Activated T-helper 1 cell treated with anti-CD3 and anti-CD28 coated beads, Interleukin-12 subunit alpha, Interleukin-12 subunit beta, Interleukin-2, Interleukin-4 antibody, amounts not matched to agents 30 ng/mL and 10 ng/mL and 1 ng/mL, durations not matched to agents 14 hours and 24 hours and 36 hours (primary cell): ENCODE measurements around the gene PRAMEF5. TPM values are rescaled to one million over a fixed set of nuclear protein-coding genes. Genes with fewer than 3 reads are reported as not detected.
"Not testable (repeated sequence)": the region's sequence is repeated elsewhere in the genome, so short reads cannot be mapped to it uniquely, and the experiment has no call there.

Experiments used
- DNase-seq: peaks from one replicate; pipeline ENCODE4 v3.0.0; 2021; ENCODE audit warnings: low spot score
- H3K27ac Mint-ChIP-seq: one replicate; pipeline ENCODE4 v1.8.0; 2021; ENCODE audit warnings: mild to moderate bottlenecking, mixed read lengths
- H3K27me3 Mint-ChIP-seq: one replicate; pipeline ENCODE4 v1.8.0; 2022; ENCODE audit warnings: mild to moderate bottlenecking, moderate library complexity, mixed read lengths; ENCODE audit not compliant: insufficient read depth
- H3K36me3 Mint-ChIP-seq: one replicate; pipeline ENCODE4 v1.8.0; 2021; ENCODE audit warnings: low read depth, mixed read lengths
- H3K4me1 Mint-ChIP-seq: one replicate; pipeline ENCODE4 v1.8.0; 2021; ENCODE audit warnings: low read depth, mixed read lengths
- H3K4me3 Mint-ChIP-seq: one replicate; pipeline ENCODE4 v1.8.0; 2021; ENCODE audit warnings: mild to moderate bottlenecking, moderate library complexity, mixed read lengths
- H3K9me3 Mint-ChIP-seq: one replicate; pipeline ENCODE4 v1.8.0; 2021; ENCODE audit warnings: mixed read lengths
- intact Hi-C: fragments of 100-400 bp; cut with micrococcal nuclease; formaldehyde crosslinking; loops from one replicate; pipeline ENCODE4 v1.15.1; 2024
- total RNA-seq: library from RNA; stranded (reverse); gene quantifications from 2 replicates; pipeline ENCODE4 v1.2.3, GENCODE V29; 2022

The PRAMEF5 gene
- total RNA-seq, 1 donor from 2014 or later, result not detected

DNA sequence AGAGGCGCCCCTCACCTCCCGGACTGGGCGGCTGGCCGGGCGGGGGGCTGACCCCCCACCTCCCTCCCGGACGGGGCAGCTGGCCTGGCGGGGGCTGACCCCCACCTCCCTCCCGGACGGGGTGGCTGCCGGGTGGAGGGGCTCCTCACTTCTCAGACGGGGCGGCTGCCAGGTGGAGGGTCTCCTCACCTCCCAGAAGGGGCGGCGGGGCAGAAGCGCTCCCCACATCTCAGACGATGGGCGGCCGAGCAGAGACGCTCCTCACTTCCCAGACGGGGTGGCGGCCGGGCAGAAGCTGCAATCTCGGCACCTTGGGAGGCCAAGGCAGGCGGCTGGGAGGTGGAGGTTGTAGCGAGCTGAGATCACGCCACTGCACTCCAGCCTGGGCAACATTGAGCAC is 44.7 kb downstream of the PRAMEF5 start:
- H3K4me1 Mint-ChIP-seq, DNase-seq, H3K36me3 Mint-ChIP-seq, H3K9me3 Mint-ChIP-seq, H3K4me3 Mint-ChIP-seq, intact Hi-C loops, H3K27me3 Mint-ChIP-seq, H3K27ac Mint-ChIP-seq: not testable (repeated sequence)

DNA sequence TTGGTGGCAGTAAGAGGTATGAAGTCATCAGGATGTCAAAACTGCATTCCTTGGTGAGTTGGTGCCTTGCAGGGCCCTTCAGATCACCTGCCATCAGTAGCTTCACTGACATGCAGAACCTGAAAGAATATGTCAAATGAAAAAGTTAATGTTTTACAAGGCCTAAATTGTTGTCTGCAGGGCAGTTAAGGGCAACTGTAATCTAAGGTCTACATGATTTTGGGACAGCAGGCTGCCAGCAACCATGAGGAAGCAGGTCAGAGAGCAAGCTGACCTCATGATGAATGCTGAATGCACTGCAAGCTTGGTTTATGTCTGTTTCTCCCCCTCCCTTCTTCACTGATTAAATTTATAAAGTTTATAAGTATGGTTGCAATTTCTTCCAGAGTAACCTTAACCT is 48.2 kb downstream of the PRAMEF5 start:
- H3K4me1 Mint-ChIP-seq, DNase-seq, H3K4me3 Mint-ChIP-seq, H3K36me3 Mint-ChIP-seq, intact Hi-C loops, H3K27ac Mint-ChIP-seq, H3K9me3 Mint-ChIP-seq, H3K27me3 Mint-ChIP-seq: not testable (repeated sequence)

DNA sequence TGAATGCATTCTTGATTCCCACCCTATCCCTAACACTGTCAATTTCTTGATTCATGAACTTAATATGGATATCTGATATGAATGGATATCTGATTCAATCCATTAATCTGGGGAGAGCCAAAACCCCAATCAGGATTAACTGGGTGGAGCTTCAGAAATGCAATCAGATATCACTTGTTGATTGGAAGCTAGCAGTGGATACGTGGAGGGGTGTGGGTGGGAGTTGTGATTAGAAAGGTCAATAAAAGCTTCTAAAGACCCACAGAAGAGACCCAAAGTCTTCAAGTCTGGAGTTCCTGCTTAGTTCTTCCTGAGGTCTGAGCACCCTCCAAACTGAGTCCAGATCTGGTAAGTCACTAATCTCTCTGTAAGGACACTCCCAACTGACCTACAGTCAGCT is 49.2 kb downstream of the PRAMEF5 start, which contains the start of gene PRAMEF33:
Gene PRAMEF33, plus strand, starts transcription at position 301 of the 400 bp plus-strand sequence. CDS start 2,416 bp downstream, outside the sequence.
- H3K27me3 Mint-ChIP-seq, H3K9me3 Mint-ChIP-seq, H3K27ac Mint-ChIP-seq, H3K4me3 Mint-ChIP-seq, H3K36me3 Mint-ChIP-seq, DNase-seq, H3K4me1 Mint-ChIP-seq, intact Hi-C loops: not testable (repeated sequence)

Other genes starting within 250 kb of the PRAMEF5 start
- not detected in 2 replicates for gene PRAMEF27, start 197.6 kb upstream of the PRAMEF5 start, total RNA-seq
- gene HNRNPCL3, start 193.4 kb upstream of the PRAMEF5 start, total RNA-seq, result not detected in 2 replicates
- not detected in 2 replicates for gene PRAMEF25, start 183.4 kb upstream of the PRAMEF5 start, total RNA-seq
- gene HNRNPCL2, start 137.3 kb upstream of the PRAMEF5 start, total RNA-seq, result not detected in 2 replicates
- gene PRAMEF26, start 98.2 kb upstream of the PRAMEF5 start, total RNA-seq, result not detected in 2 replicates
- not detected in 2 replicates for gene HNRNPCL4, start 88.6 kb upstream of the PRAMEF5 start, total RNA-seq
- gene PRAMEF9, start 82.3 kb upstream of the PRAMEF5 start, total RNA-seq, result not detected in 2 replicates
- gene PRAMEF13, start 52.8 kb upstream of the PRAMEF5 start, total RNA-seq, result not detected in 2 replicates
- gene PRAMEF18, start 28.0 kb upstream of the PRAMEF5 start, total RNA-seq, result not detected in 2 replicates
- gene PRAMEF8, start 30.9 kb downstream of the PRAMEF5 start, total RNA-seq, result not detected in 2 replicates
- gene PRAMEF33, start 49.3 kb downstream of the PRAMEF5 start, total RNA-seq, result not detected in 2 replicates
- not detected in 2 replicates for gene PRAMEF15, start 61.4 kb downstream of the PRAMEF5 start, total RNA-seq
- not detected in 2 replicates for gene PRAMEF14, start 92.9 kb downstream of the PRAMEF5 start, total RNA-seq
- not detected in 2 replicates for gene PRAMEF19, start 117.7 kb downstream of the PRAMEF5 start, total RNA-seq
- gene PRAMEF17, start 135.4 kb downstream of the PRAMEF5 start, total RNA-seq, result not detected in 2 replicates
- gene PRAMEF20, start 156.3 kb downstream of the PRAMEF5 start, total RNA-seq, result not detected in 2 replicates